H1 (cell line): Measurements from ENCODE around the gene LRCH2.

ENCODE experiments used
- CEBPB ChIP-seq: IDR thresholded peaks from 2 replicates; pipeline ENCODE4 v1.6.1; 2012; ENCODE audit warnings: low read depth, low read length
- CHD7 ChIP-seq: fragments of 300-600 bp; sonication (generic); IDR thresholded peaks from 2 replicates; pipeline ENCODE4 v1.7.1; 2012; ENCODE audit warnings: low read length, moderate library complexity, mild to moderate bottlenecking, inconsistent platforms; ENCODE audit not compliant: insufficient replicate concordance
- EP300 ChIP-seq, 2 experiments: IDR thresholded peaks; 1 replicate in 1 of 2; 2 replicates in 1 of 2; pipeline ENCODE4 v1.6.1; 2011 to 2012; ENCODE audit warnings: low read depth in 2 of 2, low read length in 2 of 2, mild to moderate bottlenecking in 2 of 2, borderline replicate concordance in 1 of 2, inconsistent platforms in 1 of 2, moderate library complexity in 1 of 2
- GTF2F1 ChIP-seq: IDR thresholded peaks from 2 replicates; pipeline ENCODE4 v1.6.1; 2012; ENCODE audit warnings: low read depth, low read length, improper control_type of control experiment, borderline replicate concordance
- NANOG ChIP-seq: IDR thresholded peaks from 2 replicates; pipeline ENCODE4 v1.6.1; 2011; ENCODE audit warnings: low read length, low read depth, mild to moderate bottlenecking, inconsistent platforms; ENCODE audit not compliant: insufficient read depth, poor library complexity, severe bottlenecking
- POLR2A ChIP-seq, 2 experiments: IDR thresholded peaks; 1 replicate in 1 of 2; 2 replicates in 1 of 2; pipeline ENCODE4 v1.6.1; 2011; ENCODE audit warnings: low read depth in 2 of 2, low read length in 2 of 2, mild to moderate bottlenecking in 2 of 2; ENCODE audit errors: control extremely low read depth in 1 of 2
- TAF1 ChIP-seq: IDR thresholded peaks from 2 replicates; pipeline ENCODE4 v1.6.1; 2011; ENCODE audit warnings: mild to moderate bottlenecking, low read depth, low read length
- TEAD4 ChIP-seq: IDR thresholded peaks from 2 replicates; pipeline ENCODE4 v1.6.1; 2012; ENCODE audit warnings: low read depth, low read length, inconsistent platforms, mixed read lengths
- ZNF274 ChIP-seq: IDR thresholded peaks from 2 replicates; pipeline ENCODE4 v1.7.0; 2012; ENCODE audit warnings: low read length, borderline replicate concordance; ENCODE audit errors: extremely low read depth
- TF ChIP-seq, protein P1 (sequence below): IDR thresholded peaks from 2 replicates; pipeline ENCODE4 v1.6.1; 2011; ENCODE audit warnings: low read length, improper control_type of control experiment
- TF ChIP-seq, protein P2 (sequence below), 3 experiments: IDR thresholded peaks; 1 replicate in 2 of 3; 2 replicates in 1 of 3; pipeline versions ENCODE4 v1.5.1 to v1.6.1; 2011; ENCODE audit warnings: low read length in 3 of 3, mild to moderate bottlenecking in 3 of 3, inconsistent platforms in 2 of 3, low read depth in 1 of 3, moderate library complexity in 1 of 3; ENCODE audit not compliant: insufficient read depth in 1 of 3; ENCODE audit errors: control extremely low read depth in 1 of 3
- TF ChIP-seq, protein P3 (sequence below): IDR thresholded peaks from 2 replicates; pipeline ENCODE4 v1.6.1; 2012; ENCODE audit warnings: low read length, inconsistent platforms

GRCh38 chrX:115189110-115189509 is 44.8 kb downstream of the LRCH2 start, which contains the start of gene RBMXL3:
- TF ChIP-seq, protein P1, sequence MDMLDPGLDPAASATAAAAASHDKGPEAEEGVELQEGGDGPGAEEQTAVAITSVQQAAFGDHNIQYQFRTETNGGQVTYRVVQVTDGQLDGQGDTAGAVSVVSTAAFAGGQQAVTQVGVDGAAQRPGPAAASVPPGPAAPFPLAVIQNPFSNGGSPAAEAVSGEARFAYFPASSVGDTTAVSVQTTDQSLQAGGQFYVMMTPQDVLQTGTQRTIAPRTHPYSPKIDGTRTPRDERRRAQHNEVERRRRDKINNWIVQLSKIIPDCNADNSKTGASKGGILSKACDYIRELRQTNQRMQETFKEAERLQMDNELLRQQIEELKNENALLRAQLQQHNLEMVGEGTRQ, result no peak
- TF ChIP-seq TAF1 (no peak), NANOG (no peak), CEBPB (no peak), POLR2A (IDR thresholded peaks at IDR 0.05; ENCODE audit: control extremely low read depth in 1 of 2, low read depth in 2 of 2, low read length in 2 of 2) (no peak), TEAD4 (no peak), ZNF274 (no peak), GTF2F1 (no peak), EP300 (IDR thresholded peaks at IDR 0.05; ENCODE audit: borderline replicate concordance in 1 of 2, low read depth in 2 of 2, low read length in 2 of 2) (no peak), CHD7 (no peak)
- TF ChIP-seq, protein P2, sequence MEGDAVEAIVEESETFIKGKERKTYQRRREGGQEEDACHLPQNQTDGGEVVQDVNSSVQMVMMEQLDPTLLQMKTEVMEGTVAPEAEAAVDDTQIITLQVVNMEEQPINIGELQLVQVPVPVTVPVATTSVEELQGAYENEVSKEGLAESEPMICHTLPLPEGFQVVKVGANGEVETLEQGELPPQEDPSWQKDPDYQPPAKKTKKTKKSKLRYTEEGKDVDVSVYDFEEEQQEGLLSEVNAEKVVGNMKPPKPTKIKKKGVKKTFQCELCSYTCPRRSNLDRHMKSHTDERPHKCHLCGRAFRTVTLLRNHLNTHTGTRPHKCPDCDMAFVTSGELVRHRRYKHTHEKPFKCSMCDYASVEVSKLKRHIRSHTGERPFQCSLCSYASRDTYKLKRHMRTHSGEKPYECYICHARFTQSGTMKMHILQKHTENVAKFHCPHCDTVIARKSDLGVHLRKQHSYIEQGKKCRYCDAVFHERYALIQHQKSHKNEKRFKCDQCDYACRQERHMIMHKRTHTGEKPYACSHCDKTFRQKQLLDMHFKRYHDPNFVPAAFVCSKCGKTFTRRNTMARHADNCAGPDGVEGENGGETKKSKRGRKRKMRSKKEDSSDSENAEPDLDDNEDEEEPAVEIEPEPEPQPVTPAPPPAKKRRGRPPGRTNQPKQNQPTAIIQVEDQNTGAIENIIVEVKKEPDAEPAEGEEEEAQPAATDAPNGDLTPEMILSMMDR (IDR thresholded peaks at IDR 0.05; ENCODE audit: control extremely low read depth in 1 of 3, insufficient read depth in 1 of 3, low read depth in 1 of 3, low read length in 3 of 3), result no peak
- TF ChIP-seq, protein P3, sequence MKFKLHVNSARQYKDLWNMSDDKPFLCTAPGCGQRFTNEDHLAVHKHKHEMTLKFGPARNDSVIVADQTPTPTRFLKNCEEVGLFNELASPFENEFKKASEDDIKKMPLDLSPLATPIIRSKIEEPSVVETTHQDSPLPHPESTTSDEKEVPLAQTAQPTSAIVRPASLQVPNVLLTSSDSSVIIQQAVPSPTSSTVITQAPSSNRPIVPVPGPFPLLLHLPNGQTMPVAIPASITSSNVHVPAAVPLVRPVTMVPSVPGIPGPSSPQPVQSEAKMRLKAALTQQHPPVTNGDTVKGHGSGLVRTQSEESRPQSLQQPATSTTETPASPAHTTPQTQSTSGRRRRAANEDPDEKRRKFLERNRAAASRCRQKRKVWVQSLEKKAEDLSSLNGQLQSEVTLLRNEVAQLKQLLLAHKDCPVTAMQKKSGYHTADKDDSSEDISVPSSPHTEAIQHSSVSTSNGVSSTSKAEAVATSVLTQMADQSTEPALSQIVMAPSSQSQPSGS, result no peak
